H9 (cell line): ENCODE data around the gene GNMT. TPM values are rescaled to one million over a fixed set of nuclear protein-coding genes. Genes with fewer than 3 reads are reported as not detected.
A peak's percentile ranks its signal among the peaks of the same experiment; 100 is the strongest.

Experiments
- DNase-seq: peaks from one replicate; pipeline ENCODE4 v3.0.0-alpha.2; 2017
- H2AFZ ChIP-seq: one replicate; pipeline ENCODE4 v1.6.1; 2013; ENCODE audit warnings: mild to moderate bottlenecking, low read length, control low read depth, moderate library complexity
- H2AK5ac ChIP-seq: 2 replicates; pipeline ENCODE4 v1.6.1; 2013; ENCODE audit warnings: low read length, control low read depth, mixed read lengths; ENCODE audit not compliant: insufficient read length
- H2BK120ac ChIP-seq: one replicate; pipeline ENCODE4 v1.6.1; 2013; ENCODE audit warnings: low read depth, mild to moderate bottlenecking, low read length, control low read depth, inconsistent platforms; ENCODE audit not compliant: poor library complexity, severe bottlenecking
- H2BK12ac ChIP-seq: 2 replicates; pipeline ENCODE4 v1.6.1; 2013; ENCODE audit warnings: low read length, control low read depth, mixed read lengths, low read depth; ENCODE audit not compliant: insufficient read length
- H2BK15ac ChIP-seq: 2 replicates; pipeline ENCODE4 v1.6.1; 2013; ENCODE audit warnings: low read depth, low read length, control low read depth
- H2BK20ac ChIP-seq: one replicate; pipeline ENCODE4 v1.6.1; 2013; ENCODE audit warnings: low read depth, mild to moderate bottlenecking, low read length, control low read depth, inconsistent platforms; ENCODE audit not compliant: poor library complexity, severe bottlenecking
- H2BK5ac ChIP-seq: 2 replicates; pipeline ENCODE4 v1.6.1; 2013; ENCODE audit warnings: low read length, control low read depth, mixed read lengths; ENCODE audit not compliant: insufficient read length
- H3K14ac ChIP-seq: 2 replicates; pipeline ENCODE4 v1.6.1; 2013; ENCODE audit warnings: low read length, control low read depth; ENCODE audit not compliant: insufficient read depth
- H3K18ac ChIP-seq: 2 replicates; pipeline ENCODE4 v1.6.1; 2013; ENCODE audit warnings: low read depth, mild to moderate bottlenecking, mixed read lengths, low read length, control low read depth; ENCODE audit not compliant: insufficient read length
- H3K23ac ChIP-seq: 2 replicates; pipeline ENCODE4 v1.6.1; 2013; ENCODE audit warnings: low read length, control low read depth, mixed read lengths, low read depth; ENCODE audit not compliant: insufficient read length
- H3K23me2 ChIP-seq: 2 replicates; pipeline ENCODE4 v1.6.1; 2013; ENCODE audit warnings: low read depth, mild to moderate bottlenecking, mixed read lengths, low read length, control low read depth; ENCODE audit not compliant: insufficient read length, poor library complexity, severe bottlenecking
- H3K27ac ChIP-seq: 2 replicates; pipeline ENCODE4 v1.5.1; 2013; ENCODE audit warnings: low read length, control low read depth, mixed read lengths, low read depth; ENCODE audit not compliant: insufficient read length
- H3K27me3 ChIP-seq: 2 replicates; pipeline ENCODE4 v1.6.1; 2013; ENCODE audit warnings: low read length, control low read depth, inconsistent platforms; ENCODE audit not compliant: insufficient read depth
- H3K4ac ChIP-seq: 2 replicates; pipeline ENCODE4 v1.6.1; 2013; ENCODE audit warnings: low read depth, mild to moderate bottlenecking, control low read depth, inconsistent platforms, low read length, moderate library complexity
- H3K4me1 ChIP-seq: 2 replicates; pipeline ENCODE4 v1.6.1; 2013; ENCODE audit warnings: low read length, control low read depth, inconsistent platforms; ENCODE audit not compliant: insufficient read depth
- H3K4me2 ChIP-seq: 2 replicates; pipeline ENCODE4 v1.6.1; 2013; ENCODE audit warnings: low read length, control low read depth, mixed read lengths; ENCODE audit not compliant: insufficient read length, insufficient read depth
- H3K56ac ChIP-seq: 2 replicates; pipeline ENCODE4 v1.6.1; 2013; ENCODE audit warnings: low read depth, mild to moderate bottlenecking, mixed read lengths, low read length, control low read depth; ENCODE audit not compliant: insufficient read length
- H3K79me1 ChIP-seq: 2 replicates; pipeline ENCODE4 v1.6.1; 2013; ENCODE audit warnings: low read depth, mild to moderate bottlenecking, moderate library complexity, low read length, control low read depth, inconsistent platforms; ENCODE audit not compliant: insufficient read depth, poor library complexity, severe bottlenecking
- H3K79me2 ChIP-seq: 2 replicates; pipeline ENCODE4 v1.6.1; 2013; ENCODE audit warnings: low read length, control low read depth, inconsistent platforms; ENCODE audit not compliant: insufficient read depth
- H3K9ac ChIP-seq: 2 replicates; pipeline ENCODE4 v1.6.1; 2013; ENCODE audit warnings: low read length, control low read depth, mixed read lengths; ENCODE audit not compliant: insufficient read length; ENCODE audit errors: extremely low read depth
- H3K9me3 ChIP-seq: one replicate; pipeline ENCODE4 v1.6.1; 2013; ENCODE audit warnings: low read depth, low read length, inconsistent platforms; ENCODE audit not compliant: control insufficient read depth
- H3T11ph ChIP-seq: one replicate; pipeline ENCODE4 v1.6.1; 2013; ENCODE audit warnings: mild to moderate bottlenecking, low read length, control low read depth, inconsistent platforms
- H4K20me1 ChIP-seq: one replicate; pipeline ENCODE4 v1.6.1; 2013; ENCODE audit not compliant: control insufficient read depth, insufficient read length, insufficient read depth
- H4K5ac ChIP-seq: 2 replicates; pipeline ENCODE4 v1.6.1; 2013; ENCODE audit warnings: low read depth, mild to moderate bottlenecking, mixed read lengths, low read length, control low read depth; ENCODE audit not compliant: insufficient read length
- H4K8ac ChIP-seq: replicated peaks from 2 replicates; pipeline ENCODE4 v1.6.1; 2013; ENCODE audit warnings: low read length, control low read depth, mixed read lengths, low read depth; ENCODE audit not compliant: insufficient read length
- H4K91ac ChIP-seq: 2 replicates; pipeline ENCODE4 v1.6.1; 2013; ENCODE audit warnings: low read depth, mild to moderate bottlenecking, moderate library complexity, mixed read lengths, low read length, control low read depth; ENCODE audit not compliant: insufficient read length
- H3K27ac Mint-ChIP-seq, 3 experiments: 2 replicates in 2 of 3; 3 replicates in 1 of 3; pipeline ENCODE4 v1.8.0; 2020 to 2021; ENCODE audit warnings: mixed read lengths in 3 of 3, mild to moderate bottlenecking in 1 of 3, moderate library complexity in 1 of 3
- H3K27me3 Mint-ChIP-seq: 2 replicates; pipeline ENCODE4 v1.8.0; 2021; ENCODE audit warnings: low read depth, mild to moderate bottlenecking, moderate library complexity, mixed read lengths
- H3K36me3 Mint-ChIP-seq, 3 experiments: 2 replicates in 2 of 3; 3 replicates in 1 of 3; pipeline ENCODE4 v1.8.0; 2020 to 2021; ENCODE audit warnings: low read depth in 3 of 3, mixed read lengths in 3 of 3; ENCODE audit not compliant: insufficient read depth in 1 of 3
- H3K4me1 Mint-ChIP-seq, 2 experiments: 2 replicates each; pipeline ENCODE4 v1.8.0; 2020; ENCODE audit warnings: mixed read lengths in 2 of 2
- H3K4me3 Mint-ChIP-seq, 2 experiments: 2 replicates in 1 of 2; 3 replicates in 1 of 2; pipeline ENCODE4 v1.8.0; 2020 to 2021; ENCODE audit warnings: mild to moderate bottlenecking in 2 of 2, mixed read lengths in 2 of 2, moderate library complexity in 1 of 2
- H3K9me3 Mint-ChIP-seq, 2 experiments: 2 replicates in 1 of 2; 3 replicates in 1 of 2; pipeline ENCODE4 v1.8.0; 2020; ENCODE audit warnings: mild to moderate bottlenecking in 2 of 2, mixed read lengths in 2 of 2, moderate library complexity in 1 of 2
- CTCF ChIP-seq: fragments of 200-600 bp; sonication (generic); conservative IDR thresholded peaks from 3 replicates; pipeline ENCODE4 v1.8.0; 2021; ENCODE audit warnings: antibody characterized with exemption, mild to moderate bottlenecking
- WGBS: extraction: QIAGEN DNeasy Blood & Tissue Kit; methylation state at CpG from one replicate; pipeline ENCODE4 v1.1.7; 2013; ENCODE audit warnings: missing lambda C conversion rate, low lambda C conversion rate, mixed read lengths; ENCODE audit not compliant: insufficient read length; ENCODE audit errors: extremely low coverage; 5-methylcytosine and 5-hydroxymethylcytosine counted together
- total RNA-seq: library from RNA; stranded (reverse); gene quantifications from 2 replicates; pipeline ENCODE4 v1.2.1, GENCODE V29; 2021

GNMT gene
- total RNA-seq, 1 experiment from 2014 or later, result 1.1 TPM

- Histone ChIP-seq H3K9ac (peak overlapping the region; percentile 35), H4K91ac (no peak overlapping the region), H3T11ph (no peak overlapping the region), H3K4me1 (peaks cover 2% of the 10 kb centered on the region; the same call in 1 of the 2 replicates), H2BK5ac (no peak overlapping the region), H3K27me3 (no peaks in the 10 kb centered on the region), H2AFZ (no peak overlapping the region), H2AK5ac (no peak overlapping the region), H3K79me1 (no peaks in the 10 kb centered on the region), H3K27ac (no peak overlapping the region), H3K23ac (no peak overlapping the region), H3K79me2 (peaks cover 11% of the 10 kb centered on the region; the same call in 1 of the 2 replicates), H4K8ac (no peak overlapping the region), H3K23me2 (peaks cover 6% of the 10 kb centered on the region), H2BK20ac (no peak overlapping the region), H3K9me3 (no peaks in the 10 kb centered on the region), H3K4ac (no peak overlapping the region), H2BK15ac (no peak overlapping the region), H3K18ac (no peak overlapping the region), H3K14ac (no peak overlapping the region; the same call in 1 of the 2 replicates), H3K4me2 (peak overlapping the region; percentile 73), H3K56ac (no peak overlapping the region), H4K5ac (no peak overlapping the region), H2BK120ac (no peak overlapping the region), H4K20me1 (no peaks in the 10 kb centered on the region), H2BK12ac (no peak overlapping the region)
- Mint-ChIP-seq H3K27me3 (no peaks in the 10 kb centered on the region), H3K9me3 (no peaks in the 10 kb centered on the region; a peak in 1 of 5 replicates), H3K4me1 (peaks cover 22 to 33% of the 10 kb centered on the region in 2 experiments), H3K36me3 (peaks cover 28 to 69% (median 68%) of the 10 kb centered on the region in 3 experiments; a peak in 6 of 7 replicates), H3K4me3 (peak overlapping the region; percentile 92 to 97), H3K27ac (peak overlapping the region; percentile 88 to 93 (median 88); a peak in 6 of 7 replicates)
- no peak for DNase-seq
- no CpG with 5 or more reads among the region's 25 CpGs for WGBS
- no peak for TF ChIP-seq CTCF
Measured at GRCh38 chr6:43013097-43013842, 52.7 kb downstream of the GNMT start.

Other genes with a start within 250 kb of the GNMT start
- gene PRPH2, start 238.2 kb upstream of the GNMT start, total RNA-seq, result 0.31 and 0.39 TPM in 2 replicates
- gene TBCC, start 214.7 kb upstream of the GNMT start, total RNA-seq, result 25.6 and 30.2 TPM in 2 replicates
- 9.7 and 9.8 TPM in 2 replicates for gene BICRAL, start 178.7 kb upstream of the GNMT start, total RNA-seq
- gene RPL7L1, start 81.1 kb upstream of the GNMT start, total RNA-seq, result 126 and 130 TPM in 2 replicates
- gene PTCRA, start 44.7 kb upstream of the GNMT start, total RNA-seq, result not detected in 2 replicates
- 56.0 and 59.9 TPM in 2 replicates for gene CNPY3, start 31.3 kb upstream of the GNMT start, total RNA-seq
- gene PEX6, start 18.4 kb downstream of the GNMT start, total RNA-seq, result 15.5 and 15.6 TPM in 2 replicates
- 53.5 and 57.7 TPM in 2 replicates for gene PPP2R5D, start 23.8 kb downstream of the GNMT start, total RNA-seq
- 105 and 113 TPM in 2 replicates for gene MEA1, start 53.2 kb downstream of the GNMT start, total RNA-seq
- gene KLHDC3, start 53.5 kb downstream of the GNMT start, total RNA-seq, result 146 TPM in 2 replicates
- 117 and 121 TPM in 2 replicates for gene RRP36, start 60.9 kb downstream of the GNMT start, total RNA-seq
- 23.5 and 24.5 TPM in 2 replicates for gene CUL7, start 93.1 kb downstream of the GNMT start, total RNA-seq
- 71.9 and 74.4 TPM in 2 replicates for gene MRPL2, start 98.7 kb downstream of the GNMT start, total RNA-seq
- gene KLC4, start 98.9 kb downstream of the GNMT start, total RNA-seq, result 29.7 TPM in 2 replicates
- 126 and 128 TPM in 2 replicates for gene PTK7, start 115.6 kb downstream of the GNMT start, total RNA-seq
- gene SRF, start 210.5 kb downstream of the GNMT start, total RNA-seq, result 57.5 and 59.7 TPM in 2 replicates
- gene CUL9, start 221.4 kb downstream of the GNMT start, total RNA-seq, result 15.2 and 15.5 TPM in 2 replicates